ENCODE data around the gene RSPO1.
"Not testable (repeated sequence)": the region's sequence is repeated elsewhere in the genome, so short reads cannot be mapped to it uniquely, and the experiment has no call there.

The RSPO1 gene, protein sequence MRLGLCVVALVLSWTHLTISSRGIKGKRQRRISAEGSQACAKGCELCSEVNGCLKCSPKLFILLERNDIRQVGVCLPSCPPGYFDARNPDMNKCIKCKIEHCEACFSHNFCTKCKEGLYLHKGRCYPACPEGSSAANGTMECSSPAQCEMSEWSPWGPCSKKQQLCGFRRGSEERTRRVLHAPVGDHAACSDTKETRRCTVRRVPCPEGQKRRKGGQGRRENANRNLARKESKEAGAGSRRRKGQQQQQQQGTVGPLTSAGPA

DNA sequence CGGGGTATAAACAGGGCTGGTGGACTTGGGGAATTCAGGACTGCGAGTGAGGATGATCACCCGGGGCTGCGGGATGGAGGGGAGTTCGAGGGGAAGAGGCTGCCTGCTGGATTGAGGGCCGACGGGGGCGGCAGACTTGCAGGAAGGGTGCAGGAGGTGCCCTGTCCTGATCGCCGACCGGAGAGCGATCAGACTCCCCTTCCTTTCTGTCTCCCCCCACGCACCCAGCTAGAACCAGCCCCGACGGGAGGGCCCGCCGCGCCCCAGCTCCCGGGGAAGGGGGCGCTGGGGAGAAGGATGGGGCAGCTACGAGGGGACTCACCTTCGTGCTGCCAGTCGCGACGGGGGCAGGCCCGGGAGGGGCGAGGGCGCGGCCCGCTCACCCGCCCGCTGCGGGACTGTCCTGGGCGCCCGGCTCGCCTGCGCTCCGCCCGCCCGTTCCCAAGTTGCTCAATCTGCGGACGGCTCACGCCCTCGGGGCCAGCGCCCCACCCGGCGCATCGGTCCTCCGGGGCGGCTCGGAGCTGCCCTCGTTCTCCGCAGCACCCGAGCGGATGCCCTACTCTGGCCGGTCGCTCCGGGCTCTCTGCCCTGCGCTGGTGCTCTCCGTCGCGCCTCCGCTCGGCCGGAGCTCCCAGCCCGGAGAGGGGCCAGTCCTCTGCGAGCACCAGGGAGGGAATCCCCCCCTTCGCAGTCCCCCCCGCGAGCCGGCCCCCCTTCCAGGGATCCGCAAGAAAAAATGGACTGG lies at the start of gene RSPO1:
TSS of gene RSPO1 (minus strand) at position 649 of the 748 bp plus-strand sequence. CDS start 5,231 bp downstream, outside the sequence.
- no peak for DNase-seq (ENCODE audit: low spot score)

DNA sequence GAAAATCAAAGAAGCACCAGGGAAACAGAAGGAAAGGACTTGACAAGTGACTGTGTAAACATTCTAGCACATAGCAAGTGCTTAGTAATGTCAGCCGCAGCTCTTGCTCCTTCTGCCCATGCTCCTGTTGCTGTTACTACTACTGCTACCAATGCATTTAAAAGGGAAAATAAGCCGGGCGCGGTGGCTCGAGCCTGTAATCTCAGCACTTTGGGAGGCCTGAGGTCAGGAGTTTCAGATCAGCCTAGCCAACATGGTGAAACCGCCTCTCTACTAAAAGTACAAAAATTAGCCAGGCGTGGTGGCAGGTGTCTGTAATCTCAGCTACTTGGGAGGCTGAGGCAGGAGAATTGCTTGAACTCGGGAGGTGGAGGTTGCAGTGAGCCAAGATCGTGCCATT lies 49.5 kb upstream of the RSPO1 start:
- DNase-seq (ENCODE audit: low spot score) = not testable (repeated sequence)

DNA sequence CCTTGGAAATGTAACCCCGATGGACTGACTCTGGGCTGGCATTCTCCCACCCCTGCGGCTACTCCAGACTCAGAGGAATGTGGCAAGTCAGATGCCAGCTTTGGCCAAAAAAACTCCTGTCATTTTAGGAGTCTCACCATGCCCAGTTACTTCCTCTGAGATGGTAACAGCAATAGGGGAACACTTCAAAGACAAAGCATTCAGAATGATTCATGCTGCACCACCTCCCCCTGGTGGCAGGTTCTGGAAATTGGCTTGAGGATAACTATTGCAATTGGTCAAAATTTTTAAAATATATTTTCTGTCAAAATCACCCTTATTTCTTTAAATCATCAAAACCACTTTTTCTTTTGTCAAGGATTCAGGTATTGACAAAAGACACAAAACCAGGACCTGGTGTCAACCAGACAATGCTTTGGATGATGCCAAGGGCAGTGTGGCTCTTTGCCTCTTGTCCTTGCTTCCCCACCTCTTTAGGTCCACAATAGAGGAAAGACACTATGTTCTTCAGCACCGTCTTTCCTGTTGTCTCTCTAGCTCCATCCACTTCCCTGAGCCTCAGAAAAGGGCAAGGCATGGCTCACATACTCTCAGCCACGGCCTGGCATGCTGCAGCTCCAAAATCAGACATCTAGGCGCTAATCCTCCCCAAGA lies 47.8 kb upstream of the RSPO1 start:
- peak; percentile 79 for DNase-seq (ENCODE audit: low spot score)

DNA sequence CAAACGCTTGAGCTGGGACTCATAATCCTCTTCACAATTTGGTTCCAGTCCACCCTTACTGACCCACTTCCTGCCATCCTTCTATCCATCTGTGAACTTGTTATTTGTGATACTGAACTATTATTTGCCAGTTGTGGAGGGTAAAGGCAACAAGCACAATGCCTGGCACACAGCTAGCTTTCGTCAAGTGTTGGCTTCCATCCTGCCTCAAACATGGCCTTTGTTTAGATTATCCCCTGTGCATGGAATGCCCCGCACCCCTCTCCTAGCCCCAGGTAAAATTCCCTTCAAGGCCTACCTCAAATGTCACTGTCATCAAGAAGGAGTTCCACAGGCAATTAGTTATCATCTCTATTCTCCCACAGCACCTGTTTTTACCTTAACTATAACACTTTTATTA lies 46.2 kb upstream of the RSPO1 start:
- DNase-seq (ENCODE audit: low spot score) = no peak

DNA sequence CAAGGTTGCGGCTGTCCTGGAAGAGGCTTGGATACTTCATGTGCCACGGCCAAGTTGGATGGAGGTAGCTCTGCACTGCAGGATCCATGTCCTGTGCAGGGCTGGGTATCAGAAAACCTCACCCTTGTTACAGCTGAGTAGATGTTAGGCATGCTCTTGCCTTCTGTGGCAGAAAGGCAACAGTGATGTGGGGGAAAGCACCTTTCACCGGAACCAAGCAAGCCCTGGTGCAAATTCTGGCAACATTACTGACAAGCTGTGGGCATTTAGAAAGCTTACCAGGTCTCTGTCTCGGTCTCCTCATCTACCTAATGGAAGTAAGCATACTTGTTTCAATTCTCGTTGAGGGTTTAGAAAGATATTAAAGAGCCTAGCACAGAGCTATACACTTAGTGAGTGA lies 43.1 kb upstream of the RSPO1 start:
- DNase-seq (ENCODE audit: low spot score) = no peak

DNA sequence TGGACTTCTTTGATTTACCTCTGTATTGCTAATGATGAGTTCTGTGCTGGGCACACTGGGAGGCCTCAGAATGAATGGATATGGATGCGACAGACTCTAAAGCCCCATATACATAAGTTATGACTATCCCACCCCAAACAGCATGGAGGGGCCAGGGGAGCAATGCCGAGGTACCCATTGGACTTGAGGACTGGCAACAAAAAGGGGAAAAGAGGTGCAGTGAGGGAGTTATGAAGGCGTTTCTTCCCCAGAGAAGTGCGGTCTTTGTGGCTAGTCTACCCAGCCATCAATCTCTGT lies 42.4 kb upstream of the RSPO1 start:
- DNase-seq (ENCODE audit: low spot score) = no peak

DNA sequence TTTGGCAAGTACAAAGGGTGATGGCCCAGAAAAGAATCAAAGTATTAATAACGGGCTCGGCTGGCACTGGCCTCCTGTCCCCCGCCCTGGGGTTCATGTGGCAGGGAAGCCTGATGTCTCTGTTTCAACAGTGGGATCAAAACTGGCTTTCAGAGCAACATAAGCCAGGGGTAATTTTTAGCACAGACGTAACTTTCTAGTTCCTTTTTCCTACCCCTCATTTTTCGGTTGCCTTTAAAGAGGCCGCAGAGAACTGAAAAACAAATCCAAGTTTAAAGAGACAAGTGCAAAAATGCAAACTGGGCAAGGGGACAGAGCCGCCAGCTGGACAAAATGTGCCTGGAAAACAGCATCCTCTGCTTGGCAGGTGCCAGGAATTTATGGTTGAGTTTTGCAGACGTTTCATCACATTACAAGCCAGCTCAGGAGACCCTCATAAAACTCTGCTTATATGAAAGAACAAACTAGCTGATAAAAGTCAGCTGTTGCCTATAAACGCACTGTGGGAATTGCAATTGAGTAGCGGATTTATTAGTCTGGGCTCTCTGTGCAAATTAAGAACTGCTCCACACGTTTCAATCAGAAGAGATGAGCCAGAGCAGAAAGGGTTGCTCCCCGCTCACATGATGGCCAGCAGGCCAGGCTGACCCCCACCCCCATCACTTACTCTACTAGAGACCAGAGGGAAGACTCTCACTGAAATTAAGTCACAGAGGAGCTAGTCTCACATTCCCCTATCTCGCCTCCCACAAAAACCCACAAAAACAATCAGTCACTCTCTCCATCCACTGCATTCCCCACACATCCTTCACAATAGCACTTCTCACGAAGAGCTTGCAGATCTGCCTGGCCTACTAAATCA lies 41.8 kb upstream of the RSPO1 start:
- no peak for DNase-seq (ENCODE audit: low spot score)

DNA sequence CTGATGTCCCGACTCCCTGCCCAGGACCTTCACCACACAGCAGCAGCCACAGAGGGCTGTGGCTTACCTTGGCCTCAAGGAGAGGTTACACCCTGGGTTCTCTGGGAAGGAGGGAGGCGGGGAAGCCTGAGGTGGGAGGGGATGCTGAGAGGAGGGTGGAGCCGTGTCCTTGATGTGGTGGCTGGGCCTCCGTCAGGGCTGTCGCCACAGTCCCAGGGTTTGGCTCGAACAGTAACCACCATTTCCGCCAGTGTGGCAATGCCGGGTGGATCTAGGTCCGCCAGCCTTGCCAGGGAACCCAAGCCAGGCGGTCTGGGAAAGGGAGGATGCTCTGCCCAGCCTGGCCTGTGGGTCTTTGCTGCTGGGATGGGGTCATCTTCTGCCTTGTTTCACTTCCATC lies 39.2 kb upstream of the RSPO1 start:
- DNase-seq (ENCODE audit: low spot score) = peak; percentile 59

DNA sequence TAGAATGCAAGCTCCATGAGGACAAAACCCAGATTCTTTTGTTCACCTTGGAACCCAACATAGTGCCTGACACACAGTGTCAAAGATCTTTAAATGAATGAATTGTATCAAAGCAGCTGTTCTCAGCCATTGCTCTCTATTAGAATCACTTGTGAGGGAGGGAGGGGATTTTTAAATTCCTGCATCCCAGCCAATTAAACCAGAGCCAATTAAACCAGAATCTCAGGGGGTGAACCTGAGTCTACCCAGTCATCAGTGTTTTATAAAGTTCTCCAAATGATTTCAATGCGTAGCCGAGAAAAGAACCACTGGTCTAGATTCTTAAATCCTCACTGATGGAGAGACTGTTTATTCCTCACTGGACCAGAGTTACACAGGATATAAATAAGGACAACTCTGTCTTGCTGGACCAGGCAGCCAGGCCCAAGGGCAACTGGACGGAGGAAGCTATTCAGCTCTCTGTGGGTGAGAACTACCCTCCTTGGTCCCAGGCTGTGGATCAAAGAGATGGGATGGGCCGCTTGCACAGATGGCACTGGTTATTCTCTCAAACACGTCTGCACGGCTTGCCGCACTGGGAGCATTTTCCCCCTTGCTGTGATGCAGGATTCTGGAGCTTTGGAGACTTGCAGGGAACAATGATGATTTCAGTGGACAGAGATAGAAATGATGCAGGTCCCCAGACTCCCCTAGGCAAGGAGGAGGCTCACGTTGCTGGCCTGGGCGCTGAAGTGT lies 37.6 kb upstream of the RSPO1 start:
- no peak for DNase-seq (ENCODE audit: low spot score)

DNA sequence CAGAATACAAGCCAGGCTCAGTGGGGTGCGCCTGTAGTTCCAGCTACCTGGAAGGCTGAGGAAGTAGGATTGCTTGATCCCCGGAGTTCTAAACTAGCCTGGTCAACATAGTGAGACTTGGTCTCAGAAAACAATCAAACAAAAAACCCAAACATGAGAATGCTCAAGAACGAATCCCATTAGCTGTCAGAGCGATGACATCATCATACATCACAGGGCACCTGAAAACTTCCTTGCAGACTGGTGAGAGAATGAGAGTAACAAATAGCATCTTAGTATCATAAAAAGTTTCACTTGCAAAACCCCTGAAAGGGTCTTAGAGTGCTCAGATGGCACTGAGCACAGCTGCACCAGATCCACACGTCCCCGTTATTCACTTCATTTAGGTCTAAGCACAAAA lies 36.6 kb upstream of the RSPO1 start:
- no peak for DNase-seq (ENCODE audit: low spot score)

DNA sequence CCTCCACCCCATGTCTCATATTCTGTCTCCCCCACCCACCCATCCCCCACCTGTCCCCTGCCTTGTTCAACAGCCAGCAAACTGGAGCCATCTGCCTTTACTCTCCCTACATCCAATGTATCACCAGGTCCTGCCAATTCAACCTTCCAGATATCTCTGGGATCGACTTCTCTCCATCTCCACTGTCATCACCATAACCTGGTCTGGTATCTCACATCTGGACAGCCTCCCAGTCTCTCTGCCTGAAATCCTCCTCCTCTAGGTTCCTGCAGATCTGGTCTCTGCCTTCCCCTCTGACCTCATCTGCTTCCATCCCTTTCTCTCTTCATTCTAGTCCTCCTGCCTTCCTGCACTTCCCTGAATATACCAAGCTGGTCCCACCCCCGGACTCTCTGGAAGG lies 35.4 kb upstream of the RSPO1 start:
- DNase-seq (ENCODE audit: low spot score) = no peak

DNA sequence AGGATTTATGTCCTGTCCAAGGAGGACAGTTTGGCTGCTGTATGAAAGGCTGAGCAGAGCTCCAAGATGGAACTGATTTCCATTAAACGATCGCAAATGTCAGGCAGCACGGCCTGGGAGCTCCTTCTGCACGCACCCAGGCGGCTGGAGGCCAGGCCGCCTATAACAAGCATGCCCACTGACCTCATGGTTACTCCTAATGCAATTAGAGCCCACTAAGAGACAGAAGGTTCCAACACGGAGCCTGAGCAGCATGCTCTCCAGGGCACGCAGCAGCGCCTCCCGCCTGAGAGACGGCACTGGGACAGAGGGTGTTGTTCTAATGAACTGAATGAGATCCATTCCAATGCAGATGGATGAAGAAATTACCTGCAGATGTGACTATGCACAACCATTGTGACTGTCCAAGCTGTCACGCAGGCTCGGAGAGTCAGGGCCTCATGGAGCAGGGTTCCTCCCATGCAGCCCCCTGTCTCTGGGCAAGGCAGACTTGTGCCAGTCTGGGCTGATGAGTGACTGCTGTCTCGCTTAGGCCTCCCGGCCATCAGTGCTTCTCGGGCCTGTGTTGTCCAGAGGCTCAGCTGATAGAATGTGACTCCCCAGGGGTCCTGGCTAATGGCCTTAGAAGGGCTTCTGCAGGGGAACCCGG lies 32.5 kb upstream of the RSPO1 start:
- no peak for DNase-seq (ENCODE audit: low spot score)

DNA sequence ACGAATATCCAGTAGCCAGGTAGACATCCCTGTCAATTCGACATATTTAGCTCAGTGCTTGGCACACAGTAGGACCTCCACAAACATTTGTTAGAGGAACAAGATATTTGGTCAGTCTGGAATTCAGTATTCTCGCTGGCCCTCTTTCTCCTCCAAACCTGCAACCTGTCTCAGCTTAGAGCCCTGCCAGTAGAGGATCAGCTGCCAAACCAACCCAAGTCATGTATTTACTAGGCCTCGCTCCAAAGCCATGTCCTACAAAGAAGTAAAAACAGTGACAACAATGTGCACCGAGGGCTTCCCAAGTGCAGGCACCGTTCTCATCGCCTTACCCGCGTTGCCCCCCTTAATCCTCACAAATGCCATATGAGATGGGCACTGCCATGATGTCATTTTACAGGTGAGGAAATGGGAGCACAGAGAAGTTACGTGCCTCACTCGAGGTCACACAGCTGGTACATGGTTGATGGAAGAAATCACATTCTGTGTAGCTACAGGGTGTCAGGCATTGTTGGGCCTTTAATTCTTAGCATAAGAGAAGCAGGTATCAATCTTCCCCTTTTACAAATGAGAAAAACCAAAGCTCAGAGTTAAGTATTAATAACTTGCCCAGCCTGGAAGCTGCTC lies 31.7 kb upstream of the RSPO1 start:
- DNase-seq (ENCODE audit: low spot score) = no peak

DNA sequence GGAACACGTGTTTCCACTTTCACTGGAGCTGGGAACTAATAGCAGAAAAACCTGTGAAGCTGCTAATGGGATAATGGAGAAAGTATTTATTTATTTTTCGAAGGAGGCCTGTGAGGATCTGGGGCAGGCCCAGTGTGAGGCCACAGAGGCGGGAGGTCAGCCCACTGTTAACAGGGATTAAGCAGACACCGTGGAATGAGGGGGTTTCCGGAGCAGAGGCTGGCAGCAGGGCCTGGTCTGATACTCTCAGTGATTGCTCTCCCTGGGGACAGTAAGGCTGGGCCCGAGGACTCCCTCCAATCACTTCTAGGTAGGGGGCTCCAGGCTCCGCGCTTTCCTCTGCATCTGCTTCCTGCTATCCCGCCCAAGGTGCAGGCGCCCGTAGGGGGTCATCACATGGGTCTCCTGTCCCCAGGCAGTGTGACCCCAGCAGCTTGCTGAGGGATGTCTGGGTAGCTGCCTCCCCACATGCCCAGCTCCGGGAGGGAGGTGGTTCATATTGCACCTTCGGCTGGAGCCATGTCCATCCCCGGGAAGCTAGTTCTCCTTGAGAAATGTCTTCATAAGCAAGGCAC lies 28.8 kb upstream of the RSPO1 start:
- no peak for DNase-seq (ENCODE audit: low spot score)

DNA sequence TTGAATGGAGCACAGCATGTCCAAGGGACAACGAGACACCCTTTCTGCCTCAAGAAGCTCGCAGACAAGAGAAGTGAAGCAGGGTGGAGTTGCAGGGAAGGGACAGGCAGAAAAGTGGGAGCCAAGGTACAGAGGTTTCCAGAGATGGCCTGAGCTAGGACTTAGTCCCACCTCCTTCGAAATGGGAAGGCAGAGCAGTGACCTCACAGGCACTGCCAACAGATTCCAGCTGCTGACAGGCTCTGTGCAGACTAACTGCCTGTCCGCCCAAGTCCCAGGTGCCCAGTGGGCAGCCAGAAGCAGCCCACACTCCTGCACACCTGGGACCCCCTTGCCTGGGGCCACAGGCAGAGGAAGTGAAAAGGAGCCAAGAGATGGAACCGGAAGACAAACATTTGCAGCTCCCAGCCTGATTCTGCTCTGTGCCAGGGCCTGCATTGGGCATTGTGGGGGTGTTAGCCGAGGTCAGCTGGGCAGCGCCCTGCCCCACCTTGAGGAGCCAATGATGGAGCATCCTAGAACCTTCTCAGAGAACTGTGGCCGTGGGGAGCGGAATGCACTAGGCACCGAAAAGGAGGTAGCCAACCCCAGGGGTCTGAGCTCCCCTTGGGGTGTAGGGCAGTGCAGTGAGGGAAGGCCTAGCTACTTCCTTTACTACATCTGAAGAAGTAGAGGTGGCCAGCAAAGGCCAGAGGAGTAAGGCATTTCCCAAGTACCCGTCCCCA lies 27.5 kb upstream of the RSPO1 start:
- DNase-seq (ENCODE audit: low spot score) = no peak

DNA sequence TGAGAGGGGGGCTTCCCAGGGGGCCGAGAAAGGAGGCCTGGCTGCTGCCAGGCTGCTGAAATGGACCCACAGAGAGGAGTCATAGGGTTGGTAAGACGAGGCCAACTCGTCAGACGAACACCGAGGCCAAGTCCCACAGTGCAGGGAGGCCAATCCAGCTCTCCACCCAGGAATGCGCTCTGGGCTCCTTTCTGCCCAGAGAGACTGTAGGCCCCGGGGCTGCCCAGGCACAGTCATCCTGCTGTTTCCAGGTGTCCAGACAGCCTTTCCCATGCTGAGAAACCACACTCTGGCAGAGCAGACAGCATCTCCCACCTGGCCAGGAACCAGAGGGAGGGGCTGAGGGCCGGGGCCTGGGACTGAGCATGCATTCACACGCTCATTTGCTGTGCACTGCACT lies 26.7 kb upstream of the RSPO1 start:
- no peak for DNase-seq (ENCODE audit: low spot score)

DNA sequence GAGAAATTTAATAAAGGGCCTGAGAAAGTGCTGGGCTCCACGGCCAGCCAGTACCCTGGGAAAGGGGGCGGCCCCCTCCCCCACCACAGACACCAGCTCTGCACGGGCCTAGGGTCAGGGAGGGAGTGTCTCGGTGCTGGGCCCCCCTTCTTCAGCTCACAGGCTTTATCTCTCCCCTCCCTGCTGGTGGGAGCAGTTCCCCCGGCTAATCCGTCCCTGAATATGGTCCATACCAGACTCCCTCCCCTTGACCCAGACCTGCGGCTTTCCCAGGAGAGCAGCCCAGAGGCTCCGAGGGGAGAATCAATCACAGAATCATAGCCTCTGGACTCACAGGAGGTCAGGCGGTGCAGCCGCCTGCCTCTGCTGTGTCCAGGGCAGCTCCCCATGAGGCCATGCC lies 26.0 kb upstream of the RSPO1 start:
- DNase-seq (ENCODE audit: low spot score) = no peak

DNA sequence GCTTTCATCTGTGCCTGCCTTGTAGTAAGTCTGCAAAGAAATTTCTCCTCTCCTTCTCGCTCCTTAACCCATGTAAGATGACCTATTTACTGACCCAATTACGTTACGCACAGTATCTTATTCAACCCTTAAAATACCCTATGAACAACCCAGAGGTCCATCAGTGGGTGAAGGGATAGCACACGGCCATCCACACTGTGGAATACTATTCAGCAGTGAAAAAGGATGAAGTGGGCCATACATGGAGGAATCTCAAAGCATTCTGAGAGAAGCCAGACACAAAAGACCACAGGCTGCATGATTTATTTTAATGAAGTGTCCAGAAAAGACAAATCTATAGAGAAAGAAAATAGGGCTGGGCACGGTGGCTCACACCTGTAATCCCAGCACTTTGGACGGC lies 23.8 kb upstream of the RSPO1 start:
- DNase-seq (ENCODE audit: low spot score) = no peak

DNA sequence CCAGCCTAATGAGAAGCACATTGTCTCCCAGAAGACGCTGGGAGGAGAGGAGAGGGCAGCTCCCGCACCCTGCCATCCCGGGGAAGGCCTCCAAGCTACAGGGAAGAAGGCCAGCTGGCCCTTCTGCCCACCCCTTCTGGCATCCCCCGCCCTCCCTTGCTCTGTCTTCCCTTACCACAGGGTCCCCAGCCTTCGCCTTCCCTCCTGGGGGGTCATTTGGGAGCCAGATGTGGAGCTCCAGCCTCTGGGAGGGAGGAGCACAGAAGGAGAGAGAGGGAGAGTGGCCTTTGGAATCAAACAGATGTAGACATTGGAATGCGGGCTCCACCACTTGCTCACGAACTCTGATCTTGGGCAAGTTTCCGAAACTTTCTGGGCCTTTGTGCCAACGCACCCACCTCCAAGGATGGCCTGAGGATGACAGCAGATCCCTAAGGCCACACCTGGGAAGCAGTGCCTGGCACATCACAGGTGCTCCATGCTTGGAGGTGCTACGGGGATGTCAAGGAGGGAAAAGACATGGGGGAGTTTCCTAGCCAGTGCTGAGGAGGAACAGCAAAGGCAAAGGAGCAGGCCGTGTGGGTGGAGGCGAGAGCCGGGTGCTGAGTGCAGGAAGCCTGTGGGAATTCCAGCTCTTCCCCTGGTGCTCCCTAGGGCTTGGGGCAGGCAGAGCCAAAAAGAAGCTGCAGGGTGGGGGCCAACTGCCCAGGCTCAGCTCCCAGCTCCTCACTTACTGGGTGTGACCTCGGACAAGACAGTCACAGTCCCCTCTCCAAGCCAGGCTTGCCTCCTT lies 23.1 kb upstream of the RSPO1 start:
- no peak for DNase-seq (ENCODE audit: low spot score)

Data from CD4-positive, alpha-beta T cell treated with Interleukin-15 for 4 hours (primary cell).